Measurements from ENCODE around the gene NR2E1. TPM values are rescaled to one million over a fixed set of nuclear protein-coding genes. Genes with fewer than 3 reads are reported as not detected.

Gene NR2E1
- polyA plus RNA-seq, 1 experiment, result not detected

GRCh38 chr6:108227290-108227689 lies 61.5 kb downstream of the NR2E1 start:
- ChIA-PET POLR2A (no interaction called here), CTCF (interaction anchor here (1.2 kb wide), 1 partner anchor 10 kb away, joined by 3 read pairs; no protein-coding TSS in a partner anchor)
- Histone ChIP-seq H3K4me3 (ENCODE audit: low read depth, low read length) (no peak overlapping the region), H3K36me3 (ENCODE audit: control insufficient read depth, insufficient read depth, low read length) (no peaks in the 10 kb centered on the region), H3K27me3 (ENCODE audit: control insufficient read depth, insufficient read depth, low read length) (no peaks in the 10 kb centered on the region)
- no peak for TF ChIP-seq CTCF (IDR thresholded peaks at IDR 0.05; ENCODE audit: insufficient read depth, low read depth, low read length)
- DNase-seq (ENCODE audit: low read depth), result no peak

GRCh38 chr6:108228416-108228815 lies 62.6 kb downstream of the NR2E1 start:
- POLR2A ChIA-PET, result no interaction called here
- no peaks in the 10 kb centered on the region for H3K36me3 ChIP-seq (ENCODE audit: control insufficient read depth, insufficient read depth, low read length)
- DNase-seq (ENCODE audit: low read depth), result no peak
- TF ChIP-seq CTCF (IDR thresholded peaks at IDR 0.05; ENCODE audit: insufficient read depth, low read depth, low read length), result no peak
- no peak overlapping the region for H3K4me3 ChIP-seq (ENCODE audit: low read depth, low read length)
- CTCF ChIA-PET, result no interaction called here
- H3K27me3 ChIP-seq (ENCODE audit: control insufficient read depth, insufficient read depth, low read length), result no peaks in the 10 kb centered on the region

GRCh38 chr6:108235127-108235526 lies 69.3 kb downstream of the NR2E1 start:
- DNase-seq (ENCODE audit: low read depth), result no peak
- 0 out of 2 replicates have a peak, but pooled peaks cover 1% of the 10 kb centered on the region for H3K36me3 ChIP-seq (ENCODE audit: control insufficient read depth, insufficient read depth, low read length)
- no peak for TF ChIP-seq CTCF (IDR thresholded peaks at IDR 0.05; ENCODE audit: insufficient read depth, low read depth, low read length)
- no peaks in the 10 kb centered on the region for H3K27me3 ChIP-seq (ENCODE audit: control insufficient read depth, insufficient read depth, low read length)
- POLR2A ChIA-PET, result no interaction called here
- H3K4me3 ChIP-seq (ENCODE audit: low read depth, low read length), result no peak overlapping the region
- CTCF ChIA-PET, result interaction anchor here (1.0 kb wide), 1 partner anchor 10 kb away, joined by 3 read pairs; no protein-coding TSS in a partner anchor

- POLR2A ChIA-PET, result no interaction called here
- no peak for DNase-seq (ENCODE audit: low read depth)
- Histone ChIP-seq H3K4me3 (ENCODE audit: low read depth, low read length) (no peak overlapping the region), H3K27me3 (ENCODE audit: control insufficient read depth, insufficient read depth, low read length) (no peaks in the 10 kb centered on the region), H3K36me3 (ENCODE audit: control insufficient read depth, insufficient read depth, low read length) (0 out of 2 replicates have a peak, but pooled peaks cover 1% of the 10 kb centered on the region)
- CTCF ChIA-PET, result interaction anchor here (0.9 to 1.5 kb wide), 2 partner anchors 10 to 13 kb away, joined by 3 to 4 read pairs; no protein-coding TSS in a partner anchor
- no peak for TF ChIP-seq CTCF (IDR thresholded peaks at IDR 0.05; ENCODE audit: insufficient read depth, low read depth, low read length)
Observed at GRCh38 chr6:108236791-108237190, 71.0 kb downstream of the NR2E1 start.

GRCh38 chr6:108238322-108238721 lies 72.5 kb downstream of the NR2E1 start:
- no peak overlapping the region for H3K4me3 ChIP-seq (ENCODE audit: low read depth, low read length)
- H3K27me3 ChIP-seq (ENCODE audit: control insufficient read depth, insufficient read depth, low read length), result no peaks in the 10 kb centered on the region
- DNase-seq (ENCODE audit: low read depth), result no peak
- 0 out of 2 replicates have a peak, but pooled peaks cover 1% of the 10 kb centered on the region for H3K36me3 ChIP-seq (ENCODE audit: control insufficient read depth, insufficient read depth, low read length)
- no peak for TF ChIP-seq CTCF (IDR thresholded peaks at IDR 0.05; ENCODE audit: insufficient read depth, low read depth, low read length)
- ChIA-PET CTCF (no interaction called here), POLR2A (no interaction called here)

Other genes starting within 250 kb of the NR2E1 start
- 17.6 and 49.8 TPM in 2 replicates for gene SEC63, start 207.8 kb upstream of the NR2E1 start, polyA plus RNA-seq (2011; rRNA removed)
- gene OSTM1, start 91.3 kb upstream of the NR2E1 start, polyA plus RNA-seq (2011; rRNA removed), result 20.1 and 33.6 TPM in 2 replicates
- 113 and 243 TPM in 2 replicates for gene SNX3, start 95.0 kb downstream of the NR2E1 start, polyA plus RNA-seq (2011; rRNA removed)
- 1.7 and 2.6 TPM in 2 replicates for gene AFG1L, start 129.0 kb downstream of the NR2E1 start, polyA plus RNA-seq (2011; rRNA removed)